ENCODE measurements around the gene PSMD14.
"Not testable (repeated sequence)": the region's sequence is repeated elsewhere in the genome, so short reads cannot be mapped to it uniquely, and the experiment has no call there.

PSMD14 gene

DNA sequence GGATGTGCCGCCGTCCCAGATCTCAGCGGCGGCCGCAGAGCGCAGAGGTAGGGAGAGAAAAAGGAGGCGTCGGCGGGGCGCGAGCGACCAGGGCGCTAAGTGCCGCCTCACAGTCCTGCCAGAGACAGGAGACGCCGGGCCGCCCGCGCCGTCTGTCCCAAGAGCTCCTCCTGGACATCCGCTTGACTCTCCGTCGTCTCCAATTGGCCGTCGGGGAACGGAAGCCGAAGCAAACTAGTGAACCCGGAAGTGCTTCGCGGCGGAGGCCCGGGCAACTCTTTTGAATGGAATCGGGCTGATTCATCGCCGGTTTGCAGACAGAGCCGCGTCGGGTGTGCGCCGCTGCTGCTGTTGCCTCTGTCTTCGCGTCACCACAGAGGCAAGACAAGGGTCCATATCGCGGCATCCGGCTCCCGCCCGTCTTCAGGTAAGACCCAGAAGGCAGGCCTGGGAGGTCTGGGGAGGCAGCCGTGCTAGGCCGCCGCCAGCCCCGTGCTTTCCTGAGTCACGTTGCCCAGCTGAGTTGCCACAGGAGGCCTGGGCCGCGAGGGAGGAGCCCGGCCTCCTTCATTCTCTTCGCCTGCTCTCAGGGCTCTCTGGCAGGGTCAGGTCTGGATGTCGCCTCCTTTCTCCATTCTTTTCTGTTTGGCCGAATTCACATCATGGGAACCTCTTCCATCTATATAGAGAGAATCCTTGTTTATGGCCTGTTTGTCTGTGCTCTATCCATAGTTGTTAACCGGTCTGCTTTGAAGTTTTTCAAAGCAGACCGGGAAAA is at the start of gene PSMD14:
PSMD14 (plus strand) TSS at position 248 of the 778 bp plus-strand sequence. CDS start 10,401 bp downstream, outside the sequence.
- DNase-seq: peak; percentile 91

GRCh38 chr2:161265874-161266273 is 42.4 kb upstream of the PSMD14 start:
- DNase-seq: no peak

- DNase-seq: no peak
These were observed 39.1 kb upstream of the PSMD14 start for GRCh38 chr2:161269111-161269510.

- DNase-seq: no peak
These were observed 35.0 kb upstream of the PSMD14 start for GRCh38 chr2:161273038-161273760.

GRCh38 chr2:161278564-161279229 is 29.5 kb upstream of the PSMD14 start:
- DNase-seq: not testable (repeated sequence)

DNA sequence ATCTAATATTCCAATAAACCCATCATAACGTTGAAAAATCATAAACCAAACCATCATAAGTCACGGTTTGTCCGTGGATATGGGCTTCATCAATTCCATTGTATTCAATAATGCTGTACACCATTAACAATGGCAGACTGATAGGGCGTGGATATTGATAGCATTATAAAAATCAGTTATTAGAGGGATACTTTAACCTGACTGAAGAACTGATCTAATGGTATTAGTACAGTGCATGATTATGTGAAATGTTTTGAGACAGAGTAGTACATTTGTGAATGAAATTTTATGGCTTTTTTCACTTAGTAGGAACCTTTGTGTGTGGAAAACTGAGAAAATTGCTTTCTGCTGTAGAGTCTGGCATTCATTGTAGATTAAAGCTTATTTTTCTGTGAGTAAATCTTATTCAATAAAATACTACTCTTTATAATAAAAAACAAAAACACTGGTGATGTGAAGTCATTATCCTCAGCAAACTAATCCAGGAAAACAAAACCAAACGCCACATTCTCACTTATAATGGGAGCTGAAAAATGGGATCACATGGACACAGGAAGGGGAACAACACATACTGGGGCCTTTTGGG is 28.9 kb upstream of the PSMD14 start:
- DNase-seq: not testable (repeated sequence)

- DNase-seq: peak; percentile 21
These were observed 27.3 kb upstream of the PSMD14 start for GRCh38 chr2:161280906-161281323.

GRCh38 chr2:161281615-161282310 is 26.5 kb upstream of the PSMD14 start:
- DNase-seq: not testable (repeated sequence)

GRCh38 chr2:161282311-161282644 is 25.9 kb upstream of the PSMD14 start:
- DNase-seq: not testable (repeated sequence)

- DNase-seq: no peak
These were observed 24.3 kb upstream of the PSMD14 start for GRCh38 chr2:161283926-161284325.

- no peak for DNase-seq
These were observed 4.6 kb upstream of the PSMD14 start for GRCh38 chr2:161303535-161304050.

- no peak for DNase-seq
These were observed 1.3 kb upstream of the PSMD14 start for GRCh38 chr2:161306919-161307318.

- DNase-seq: no peak
These were observed 549 bp upstream of the PSMD14 start for GRCh38 chr2:161307676-161308075.

DNA sequence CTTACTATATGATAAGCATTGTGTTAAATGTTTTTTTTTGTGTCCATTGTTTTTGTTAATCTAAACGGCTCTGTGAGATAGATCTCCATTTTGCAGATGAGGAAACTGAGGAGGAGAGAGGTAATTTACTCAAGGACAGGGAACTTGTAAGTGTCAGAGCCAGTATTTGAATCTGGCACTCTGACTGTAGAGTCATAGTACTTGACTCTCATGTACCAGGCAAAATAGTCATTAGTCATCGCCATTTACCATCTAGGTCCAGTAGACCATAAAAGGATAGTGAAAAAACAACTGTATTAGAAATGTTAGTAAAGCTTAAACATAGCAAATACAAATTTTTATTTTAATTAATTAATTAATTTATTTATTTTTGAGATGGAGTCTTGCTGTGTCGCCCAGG is 4.8 kb downstream of the PSMD14 start:
- DNase-seq: no peak

GRCh38 chr2:161315380-161315779 is 7.2 kb downstream of the PSMD14 start:
- no peak for DNase-seq

GRCh38 chr2:161316701-161317100 is 8.5 kb downstream of the PSMD14 start:
- DNase-seq: no peak

- no peak for DNase-seq
These were observed 13.9 kb downstream of the PSMD14 start for GRCh38 chr2:161321944-161322648.

DNA sequence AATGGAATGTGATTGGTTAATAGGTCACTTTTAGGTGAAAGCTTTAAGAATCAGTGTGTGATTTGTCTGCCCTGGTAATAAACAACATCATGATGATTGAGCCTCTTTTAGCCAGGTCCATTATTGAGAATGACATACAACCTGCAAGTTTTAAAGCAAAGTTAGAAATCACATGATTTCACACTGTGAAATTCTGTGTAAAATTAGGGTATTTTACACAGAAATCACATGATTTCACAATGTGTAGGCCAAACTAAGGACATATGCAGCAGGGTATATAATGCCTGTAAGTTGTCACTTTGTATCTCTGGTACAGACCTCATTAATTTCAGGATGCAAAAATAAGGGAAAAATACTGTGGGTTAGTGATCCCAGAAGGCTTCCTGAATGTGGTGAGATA is 16.7 kb downstream of the PSMD14 start:
- DNase-seq: no peak

DNA sequence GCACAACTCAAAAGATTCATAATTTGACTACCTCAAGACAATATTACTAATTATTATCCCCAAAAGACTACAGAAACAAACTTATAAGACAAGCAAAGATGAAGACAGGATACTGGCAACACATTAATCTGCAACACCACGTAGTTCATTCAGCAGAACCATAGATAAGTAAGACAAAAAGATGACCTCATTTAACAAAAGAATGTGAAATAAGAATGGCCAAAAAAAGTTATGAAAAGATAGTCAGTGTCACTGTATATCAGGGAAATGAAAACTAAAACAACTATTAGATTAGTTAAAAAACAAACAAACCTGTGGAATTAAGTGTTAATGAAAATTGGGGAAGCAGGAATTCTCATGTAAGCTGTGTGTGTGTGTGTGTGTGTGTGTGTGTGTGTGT is 19.4 kb downstream of the PSMD14 start:
- no peak for DNase-seq

GRCh38 chr2:161332371-161332967 is 24.2 kb downstream of the PSMD14 start:
- DNase-seq: no peak

- no peak for DNase-seq
These were observed 27.4 kb downstream of the PSMD14 start for GRCh38 chr2:161335626-161336025.
